GM12864 (cell line): Measurements from ENCODE around the gene KIAA1217.

Experiments used
- DNase-seq: peaks from one replicate; pipeline ENCODE4 v3.0.0-alpha.2; 2011; ENCODE audit warnings: low read depth
- H3K4me3 ChIP-seq: 2 replicates; pipeline ENCODE4 v1.5.1; 2011; ENCODE audit warnings: mild to moderate bottlenecking, low read depth, low read length, control low read depth
- TF ChIP-seq, protein P1 (sequence below): IDR thresholded peaks from 2 replicates; pipeline ENCODE4 v1.5.1; 2011; ENCODE audit warnings: low read depth, mild to moderate bottlenecking, moderate library complexity, low read length, control low read depth, inconsistent platforms; ENCODE audit errors: missing control alignments

Gene KIAA1217

GRCh38 chr10:24381235-24382010, 172.5 kb downstream of the KIAA1217 start:
- no peak for DNase-seq
- TF ChIP-seq, protein P1, sequence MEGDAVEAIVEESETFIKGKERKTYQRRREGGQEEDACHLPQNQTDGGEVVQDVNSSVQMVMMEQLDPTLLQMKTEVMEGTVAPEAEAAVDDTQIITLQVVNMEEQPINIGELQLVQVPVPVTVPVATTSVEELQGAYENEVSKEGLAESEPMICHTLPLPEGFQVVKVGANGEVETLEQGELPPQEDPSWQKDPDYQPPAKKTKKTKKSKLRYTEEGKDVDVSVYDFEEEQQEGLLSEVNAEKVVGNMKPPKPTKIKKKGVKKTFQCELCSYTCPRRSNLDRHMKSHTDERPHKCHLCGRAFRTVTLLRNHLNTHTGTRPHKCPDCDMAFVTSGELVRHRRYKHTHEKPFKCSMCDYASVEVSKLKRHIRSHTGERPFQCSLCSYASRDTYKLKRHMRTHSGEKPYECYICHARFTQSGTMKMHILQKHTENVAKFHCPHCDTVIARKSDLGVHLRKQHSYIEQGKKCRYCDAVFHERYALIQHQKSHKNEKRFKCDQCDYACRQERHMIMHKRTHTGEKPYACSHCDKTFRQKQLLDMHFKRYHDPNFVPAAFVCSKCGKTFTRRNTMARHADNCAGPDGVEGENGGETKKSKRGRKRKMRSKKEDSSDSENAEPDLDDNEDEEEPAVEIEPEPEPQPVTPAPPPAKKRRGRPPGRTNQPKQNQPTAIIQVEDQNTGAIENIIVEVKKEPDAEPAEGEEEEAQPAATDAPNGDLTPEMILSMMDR: no peak
- H3K4me3 ChIP-seq: no peak overlapping the region

GRCh38 chr10:24382045-24382444, 173.1 kb downstream of the KIAA1217 start:
- no peak overlapping the region for H3K4me3 ChIP-seq
- no peak for DNase-seq
- TF ChIP-seq, protein P1: no peak

DNA sequence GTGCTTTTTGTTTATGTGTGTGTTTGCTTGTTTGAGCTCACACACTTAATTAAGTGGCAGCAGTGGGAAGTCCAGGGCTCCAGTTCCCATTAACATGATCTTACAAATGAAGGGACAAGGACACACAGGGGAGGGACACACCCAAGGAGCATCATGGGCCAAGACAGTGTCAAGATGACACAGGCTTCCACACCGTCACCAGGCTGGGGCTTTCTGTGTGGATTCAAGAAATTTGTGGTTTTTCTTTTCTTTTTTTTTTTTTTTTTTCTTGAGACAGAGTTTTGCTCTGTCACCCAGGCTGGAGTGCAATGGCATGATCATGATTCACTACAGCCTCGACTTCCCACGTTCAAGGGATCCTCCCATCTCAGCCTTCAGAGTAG, 173.6 kb downstream of the KIAA1217 start:
- no peak overlapping the region for H3K4me3 ChIP-seq
- TF ChIP-seq, protein P1: no peak
- peak; percentile 29 for DNase-seq

DNA sequence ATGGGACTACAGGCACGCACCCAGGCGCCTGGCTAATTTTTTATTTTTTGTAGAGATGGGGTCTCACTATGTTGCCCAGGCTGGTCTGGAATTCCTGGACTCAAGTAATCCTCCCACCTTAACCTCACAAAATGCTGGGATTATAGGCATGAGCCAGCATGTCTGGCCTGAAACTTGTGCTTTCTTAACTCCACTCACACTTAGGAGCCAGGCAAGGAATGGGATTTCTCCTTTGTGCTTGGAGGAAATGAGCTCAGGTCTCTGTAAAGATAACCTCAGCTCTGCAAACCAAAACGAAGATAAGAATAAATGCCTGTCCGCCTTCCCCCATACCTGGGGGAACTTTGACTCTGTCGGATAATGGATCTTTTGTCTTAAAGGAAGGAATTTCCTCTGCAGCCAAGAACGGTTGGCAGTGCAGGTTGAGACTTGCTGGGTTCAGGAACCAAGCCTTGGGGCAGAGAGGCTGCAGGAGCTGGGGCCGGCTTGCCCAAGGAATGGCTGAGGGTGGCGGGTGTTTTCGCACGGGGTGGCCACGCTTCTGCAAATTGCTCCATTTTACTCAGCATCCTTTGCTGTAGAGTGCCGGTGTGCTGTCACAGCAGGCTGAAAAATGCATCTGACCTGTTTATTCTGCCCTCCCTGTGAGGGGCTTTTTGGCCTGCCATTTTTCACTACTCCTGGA, 174.2 kb downstream of the KIAA1217 start:
- TF ChIP-seq, protein P1: no peak
- DNase-seq: no peak
- H3K4me3 ChIP-seq: no peak overlapping the region

DNA sequence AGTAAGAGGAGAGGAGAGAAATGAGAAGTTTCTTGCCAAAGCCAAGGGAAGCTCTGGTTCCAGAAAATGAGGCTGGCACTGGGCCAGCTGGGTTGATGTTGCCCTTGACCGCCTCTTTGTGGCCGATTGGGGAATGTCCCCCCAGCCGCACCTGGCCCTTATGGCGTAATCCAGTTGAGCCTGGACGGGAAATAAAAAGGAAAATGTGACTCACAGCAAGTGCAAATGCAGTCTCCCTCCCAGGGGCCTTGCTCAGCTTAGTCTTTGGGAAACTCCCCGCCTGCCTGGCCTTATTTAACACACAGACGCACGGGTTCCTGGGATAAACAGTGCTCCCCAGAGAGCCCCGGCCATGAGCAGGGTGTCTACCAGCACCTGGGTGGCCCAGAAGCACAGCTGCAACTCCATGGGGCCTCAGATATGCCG, 174.8 kb downstream of the KIAA1217 start:
- DNase-seq: peak; percentile 70
- TF ChIP-seq, protein P1: peak; percentile 61

GRCh38 chr10:24384954-24385353, 176.0 kb downstream of the KIAA1217 start:
- no peak overlapping the region for H3K4me3 ChIP-seq
- DNase-seq: no peak
- TF ChIP-seq, protein P1: no peak

More for the DNA sequence above, 174.8 kb downstream of the KIAA1217 start:
- no peak overlapping the region for H3K4me3 ChIP-seq
